RWPE1 (cell line): Measurements from ENCODE around the gene FGFR3.
"Not testable (repeated sequence)": the region's sequence is repeated elsewhere in the genome, so short reads cannot be mapped to it uniquely, and the experiment has no call there.

ENCODE experiments used
- CTCF ChIA-PET: fragments of 350-600 bp; sonication (Branson Sonifier 250); formaldehyde crosslinking; extraction: SDS; loops from one replicate; lab custom pipeline; 2021; lab: Yijun Ruan, JAX
- POLR2A ChIA-PET: fragments of 400-600 bp; formaldehyde crosslinking; extraction: SDS; loops from one replicate; lab custom pipeline; 2020; ENCODE audit warnings: antibody characterized with exemption; ENCODE audit not compliant: low non-redundant PET; lab: Yijun Ruan, JAX
- DNase-seq: peaks from one replicate; pipeline ENCODE4 v3.0.0; 2012; ENCODE audit warnings: low spot score
- H3K27ac ChIP-seq: fragments of 450-650 bp; 2 replicates; pipeline ENCODE4 v1.5.1; 2017
- CTCF ChIP-seq: fragments of 450-650 bp; conservative IDR thresholded peaks from 2 replicates; pipeline ENCODE4 v1.5.1; 2017; ENCODE audit warnings: low read depth, mild to moderate bottlenecking

FGFR3 gene

DNA sequence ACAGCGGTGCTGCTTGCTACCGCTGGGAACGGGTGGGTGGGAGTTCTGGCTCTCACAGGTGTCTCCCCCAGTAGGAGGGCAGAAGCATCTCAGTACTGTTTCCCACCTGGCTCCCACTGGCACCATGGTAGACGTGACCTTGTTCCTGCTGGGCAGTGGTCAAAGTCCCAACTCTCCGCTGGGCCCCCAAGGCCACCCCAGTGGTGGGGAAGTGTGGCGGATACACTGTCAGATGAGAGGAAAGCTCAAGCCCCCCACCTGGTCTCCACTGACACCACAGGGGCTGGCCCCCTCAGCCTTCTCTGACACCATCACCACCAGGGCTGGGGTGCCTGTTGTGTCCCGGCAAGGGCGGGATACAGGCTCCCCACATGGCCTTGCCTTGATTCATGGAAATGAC, 38.2 kb downstream of the FGFR3 start:
- no peak for DNase-seq
- CTCF ChIA-PET, result interaction anchor here (0.6 kb wide), 2 partner anchors 101 to 483 kb away, joined by 3 to 6 read pairs; no protein-coding TSS in a partner anchor
- H3K27ac ChIP-seq, result peak overlapping the region; percentile 35
- POLR2A ChIA-PET, result no interaction called here
- no peak for TF ChIP-seq CTCF

GRCh38 chr4:1832690-1833089, 39.6 kb downstream of the FGFR3 start:
- no peak overlapping the region for H3K27ac ChIP-seq
- DNase-seq, result no peak
- no peak for TF ChIP-seq CTCF
- ChIA-PET POLR2A (no interaction called here), CTCF (no interaction called here)

DNA sequence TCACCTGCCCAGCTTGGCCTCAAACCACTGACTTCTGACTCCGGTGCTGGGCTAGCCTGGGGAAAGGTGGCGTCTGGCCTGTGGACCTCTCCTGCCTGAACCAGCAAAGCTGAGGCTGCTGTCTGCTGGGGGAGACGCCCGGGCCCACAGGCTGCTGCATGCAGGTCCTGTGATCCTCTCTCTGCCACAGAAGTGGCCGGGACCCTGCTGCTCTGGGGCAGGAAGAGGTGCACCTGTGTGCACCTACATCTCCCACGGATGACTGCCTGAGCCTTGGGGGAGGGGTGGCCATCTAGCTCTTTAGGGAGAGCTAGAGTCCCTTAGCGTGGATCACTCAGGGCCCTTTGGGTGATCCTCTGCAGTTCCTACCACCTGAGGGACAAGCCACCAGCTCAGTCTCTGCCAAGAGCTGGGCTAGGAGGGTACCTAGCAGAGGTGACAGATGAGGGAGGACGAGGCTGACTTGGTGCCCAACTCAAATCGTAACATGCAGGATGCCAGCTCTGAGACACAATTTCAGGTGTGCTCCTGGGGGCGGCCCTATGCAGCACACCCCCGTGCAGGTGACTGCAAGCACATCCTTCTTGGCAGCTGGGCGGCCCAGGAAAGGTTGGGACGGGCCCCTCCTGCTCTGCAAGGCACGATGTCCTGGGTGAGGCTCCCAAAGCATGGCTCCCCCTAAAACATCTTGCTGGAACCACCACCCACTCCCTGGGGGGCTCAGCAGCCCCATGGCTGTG, 40.4 kb downstream of the FGFR3 start:
- H3K27ac ChIP-seq, result peak overlapping the region; percentile 3; the same call in 1 of the 2 replicates
- no peak for TF ChIP-seq CTCF
- POLR2A ChIA-PET, result no interaction called here
- CTCF ChIA-PET, result interaction anchor here (0.6 kb wide), 1 partner anchor 1557 kb away, joined by 3 read pairs; no protein-coding TSS in a partner anchor
- DNase-seq, result no peak

DNA sequence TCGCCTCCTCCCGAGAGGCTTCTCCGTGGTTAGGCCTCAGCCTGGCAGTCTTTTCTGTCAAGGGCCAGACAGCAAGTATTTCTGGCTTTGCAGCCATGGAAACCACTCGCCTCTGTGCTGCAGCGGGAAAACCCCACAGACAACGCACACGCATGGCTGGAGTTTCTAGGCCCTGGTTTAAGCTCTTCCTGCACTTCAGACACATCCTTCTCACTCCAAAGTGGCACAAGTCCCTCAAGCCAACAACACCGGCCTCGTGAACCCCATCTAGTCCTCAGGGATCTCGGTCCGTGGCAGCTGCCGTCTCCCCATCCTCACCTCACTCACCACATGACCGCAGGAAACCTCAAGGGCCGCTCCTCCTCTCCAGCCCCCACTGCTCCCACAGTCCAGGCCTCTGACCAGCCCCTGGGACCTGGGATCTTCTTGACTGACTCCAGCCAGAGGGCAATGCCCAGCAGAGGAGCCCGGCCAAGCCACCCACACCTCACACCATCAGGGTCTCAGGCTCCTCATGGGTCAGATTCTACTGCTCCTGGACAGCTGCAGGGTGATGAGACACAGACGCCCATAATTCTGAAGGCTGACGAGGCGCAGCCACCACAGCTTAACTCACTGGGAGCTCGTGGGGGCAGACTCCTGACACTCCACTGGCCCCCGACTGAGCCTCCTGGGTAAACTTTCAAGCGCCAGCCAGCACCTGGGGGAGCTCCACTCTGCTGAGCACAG, 41.1 kb downstream of the FGFR3 start:
- ChIA-PET POLR2A (no interaction called here), CTCF (interaction anchor here (0.6 kb wide), 1 partner anchor 1556 kb away, joined by 3 read pairs; no protein-coding TSS in a partner anchor)
- TF ChIP-seq CTCF, result no peak
- H3K27ac ChIP-seq, result peak overlapping the region; percentile 3; the same call in 1 of the 2 replicates
- no peak for DNase-seq

GRCh38 chr4:1835836-1836235, 42.7 kb downstream of the FGFR3 start:
- POLR2A ChIA-PET, H3K27ac ChIP-seq, CTCF ChIA-PET: not testable (repeated sequence)

GRCh38 chr4:1836650-1837049, 43.6 kb downstream of the FGFR3 start:
- TF ChIP-seq CTCF, result no peak
- no peak overlapping the region for H3K27ac ChIP-seq
- ChIA-PET CTCF (no interaction called here), POLR2A (no interaction called here)
- no peak for DNase-seq

More at GRCh38 chr4:1835836-1836235, 42.7 kb downstream of the FGFR3 start:
- not testable (repeated sequence) for DNase-seq
